HepG2 (cell line): ENCODE data around the gene MYO15A. TPM values are rescaled to one million over a fixed set of nuclear protein-coding genes. Genes with fewer than 3 reads are reported as not detected.

Source experiments
- AGO1 ChIP-seq: fragments of 200-400 bp; formaldehyde crosslinking; IDR thresholded peaks from 2 replicates; pipeline ENCODE4 v1.6.1; 2017; ENCODE audit warnings: mild to moderate bottlenecking, low read depth, low read length, moderate library complexity; ENCODE audit not compliant: poor library complexity, severe bottlenecking
- ATRX ChIP-seq: sonication (generic); formaldehyde crosslinking; IDR thresholded peaks from 2 replicates; pipeline ENCODE4 v1.4.0; 2020; ENCODE audit warnings: missing genetic modification reagents, borderline replicate concordance
- ESRRA ChIP-seq: sonication (generic); formaldehyde crosslinking; IDR thresholded peaks from 2 replicates; pipeline ENCODE4 v1.5.1; 2020; ENCODE audit warnings: mild to moderate bottlenecking, low read depth, missing genetic modification reagents
- GFI1 ChIP-seq: sonication (generic); formaldehyde crosslinking; IDR thresholded peaks from 2 replicates; pipeline ENCODE4 v1.5.0; 2020; ENCODE audit warnings: missing genetic modification reagents, mild to moderate bottlenecking, borderline replicate concordance
- HMG20B ChIP-seq: conservative IDR thresholded peaks from 2 replicates; pipeline ENCODE4 v1.6.1; 2016; ENCODE audit warnings: missing genetic modification reagents, missing compliant biosample characterization
- NONO ChIP-seq, 2 experiments: fragments of 450-650 bp in 1 of 2; sonication (generic) in 1 of 2; formaldehyde crosslinking in 1 of 2; IDR thresholded peaks in 1 of 2; conservative IDR thresholded peaks in 1 of 2; 2 replicates each; pipeline versions ENCODE4 v1.6.1 to v1.8.0; 2017 to 2022; ENCODE audit warnings: mild to moderate bottlenecking in 1 of 2, missing genetic modification reagents in 1 of 2, moderate library complexity in 1 of 2
- RARA ChIP-seq: IDR thresholded peaks from 2 replicates; pipeline ENCODE4 v1.6.1; 2016; ENCODE audit warnings: missing genetic modification reagents, missing compliant biosample characterization
- RARG ChIP-seq: sonication (generic); formaldehyde crosslinking; IDR thresholded peaks from 2 replicates; pipeline ENCODE4 v1.4.0; 2020; ENCODE audit warnings: low read depth, mild to moderate bottlenecking, missing genetic modification reagents
- SPEN ChIP-seq: sonication (generic); formaldehyde crosslinking; IDR thresholded peaks from 2 replicates; pipeline ENCODE4 v1.5.1; 2020; ENCODE audit warnings: low read depth, mild to moderate bottlenecking, missing genetic modification reagents
- TSC22D2 ChIP-seq: sonication (generic); formaldehyde crosslinking; IDR thresholded peaks from 2 replicates; pipeline ENCODE4 v1.5.1; 2020; ENCODE audit warnings: missing genetic modification reagents, mild to moderate bottlenecking, borderline replicate concordance
- ZBTB1 ChIP-seq: sonication (generic); formaldehyde crosslinking; IDR thresholded peaks from 2 replicates; pipeline ENCODE4 v1.4.0; 2020; ENCODE audit warnings: missing genetic modification reagents, borderline replicate concordance
- ZBTB3 ChIP-seq: sonication (generic); formaldehyde crosslinking; IDR thresholded peaks from 2 replicates; pipeline ENCODE4 v1.4.0; 2020; ENCODE audit warnings: low read depth, mild to moderate bottlenecking, moderate library complexity, missing genetic modification reagents, borderline replicate concordance
- ZNF101 ChIP-seq: sonication (generic); formaldehyde crosslinking; IDR thresholded peaks from 2 replicates; pipeline ENCODE4 v1.4.0; 2020; ENCODE audit warnings: mild to moderate bottlenecking, low read depth, missing genetic modification reagents, borderline replicate concordance
- ZNF33B ChIP-seq: sonication (generic); formaldehyde crosslinking; IDR thresholded peaks from 2 replicates; pipeline ENCODE4 v1.5.1; 2020; ENCODE audit warnings: mild to moderate bottlenecking, missing genetic modification reagents
- ZNF510 ChIP-seq: sonication (generic); formaldehyde crosslinking; IDR thresholded peaks from 2 replicates; pipeline ENCODE4 v1.4.0; 2020; ENCODE audit warnings: low read depth, mild to moderate bottlenecking, missing genetic modification reagents
- polyA plus RNA-seq, 8 experiments: library from polyadenylated mRNA; depleted of rRNA in 3 of 8; stranded (reverse) in 7 of 8; unstranded in 1 of 8; fragments of >200 nt; fragmentation: Illumina TruSeq in 4 of 8; extraction: Trizol in 4 of 8; gene quantifications; 2 replicates each; pipeline versions ENCODE4 v1.2.1 to v1.2.3, GENCODE V29; 2011 to 2016; ENCODE audit warnings: low read depth in 4 of 8, missing spikeins in 1 of 8, mixed read lengths in 1 of 8; ENCODE audit not compliant: insufficient read depth in 1 of 8
- total RNA-seq, 5 experiments: library from RNA; depleted of rRNA; stranded (reverse); fragments of >200 nt; fragmentation: Illumina TruSeq; extraction: Trizol; gene quantifications; 2 replicates each; pipeline ENCODE4 v1.2.3, GENCODE V29; 2016; ENCODE audit warnings: low read depth in 1 of 5
- TF ChIP-seq, protein P1 (sequence below): sonication (generic); formaldehyde crosslinking; IDR thresholded peaks from 2 replicates; pipeline ENCODE4 v1.5.0; 2020; ENCODE audit warnings: missing genetic modification reagents, mild to moderate bottlenecking, borderline replicate concordance
- TF ChIP-seq, protein P2 (sequence below): sonication (generic); formaldehyde crosslinking; IDR thresholded peaks from 2 replicates; pipeline ENCODE4 v1.4.0; 2020; ENCODE audit warnings: missing genetic modification reagents
- TF ChIP-seq, protein P3 (sequence below): IDR thresholded peaks from 2 replicates; pipeline ENCODE4 v1.6.1; 2016; ENCODE audit warnings: missing biosample characterization, missing genetic modification reagents, low read depth
- TF ChIP-seq, protein P4 (sequence below), 2 experiments: IDR thresholded peaks; 2 replicates each; pipeline ENCODE4 v1.6.1; 2011 to 2012; ENCODE audit warnings: low read length in 2 of 2, borderline replicate concordance in 1 of 2, low read depth in 1 of 2, mild to moderate bottlenecking in 1 of 2, moderate library complexity in 1 of 2

The MYO15A gene
- total and polyA plus RNA-seq, 2 of the 13 experiments (the other 11 are each of a cell fraction or from before 2014, with no cell fraction given): 0.07 to 0.20 TPM

DNA sequence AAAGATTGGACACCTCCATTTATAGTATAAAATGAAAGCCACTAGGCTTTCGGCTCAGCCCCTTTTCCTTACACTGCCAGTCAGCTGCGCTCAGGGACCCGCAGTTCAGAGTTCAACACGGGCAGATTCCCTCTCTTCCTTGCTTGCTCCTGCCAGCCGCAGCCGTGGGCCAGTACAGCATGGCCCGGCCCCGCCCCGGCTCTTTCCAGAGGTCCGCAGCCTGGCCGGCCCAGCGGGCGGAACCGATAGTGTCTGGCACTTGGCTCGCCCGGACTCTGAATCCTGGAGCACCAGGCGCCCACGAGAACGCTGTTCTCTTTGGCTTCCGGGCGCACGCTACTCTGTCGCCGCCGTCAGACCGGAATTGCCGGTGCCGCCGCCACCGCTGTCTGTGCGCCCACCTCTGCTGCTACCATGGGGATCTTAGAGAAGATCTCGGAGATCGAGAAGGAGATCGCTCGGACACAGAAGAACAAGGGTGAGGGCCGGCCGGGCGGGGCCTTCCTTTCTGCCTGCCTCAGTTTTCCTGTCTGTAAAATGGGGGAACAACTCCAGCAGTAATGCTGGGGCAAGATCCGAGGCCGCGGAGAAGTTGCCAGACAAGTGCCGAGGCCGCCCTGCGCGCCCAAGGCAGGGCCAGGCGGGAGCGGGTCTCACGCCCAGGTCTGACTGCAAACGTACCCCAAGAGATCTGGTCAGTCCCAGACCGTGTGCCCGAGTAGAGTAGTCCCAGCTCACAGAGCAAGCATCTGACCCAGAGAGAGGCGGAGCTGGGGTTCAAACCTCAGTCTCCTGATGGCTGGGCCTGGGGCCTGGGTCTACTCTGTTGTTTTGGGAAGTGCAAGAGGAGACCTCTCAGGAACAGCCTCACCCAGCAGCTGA is 20.7 kb upstream of the MYO15A start, which contains the start of gene DRG2 (continued):
- TF ChIP-seq, protein P1, sequence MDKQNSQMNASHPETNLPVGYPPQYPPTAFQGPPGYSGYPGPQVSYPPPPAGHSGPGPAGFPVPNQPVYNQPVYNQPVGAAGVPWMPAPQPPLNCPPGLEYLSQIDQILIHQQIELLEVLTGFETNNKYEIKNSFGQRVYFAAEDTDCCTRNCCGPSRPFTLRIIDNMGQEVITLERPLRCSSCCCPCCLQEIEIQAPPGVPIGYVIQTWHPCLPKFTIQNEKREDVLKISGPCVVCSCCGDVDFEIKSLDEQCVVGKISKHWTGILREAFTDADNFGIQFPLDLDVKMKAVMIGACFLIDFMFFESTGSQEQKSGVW (CRISPR knock-in tag): no peak
- TF ChIP-seq ZNF101: no peak; the same call in 1 of the 2 replicates
- 0 out of 2 replicates have a peak, but pooled peaks have one; percentile 38 for TF ChIP-seq ZNF510
- TF ChIP-seq AGO1: peak; percentile 86
- 0 out of 2 replicates have a peak, but pooled peaks have one; percentile 84 for TF ChIP-seq ZBTB3 (CRISPR knock-in tag)
- TF ChIP-seq, protein P2, sequence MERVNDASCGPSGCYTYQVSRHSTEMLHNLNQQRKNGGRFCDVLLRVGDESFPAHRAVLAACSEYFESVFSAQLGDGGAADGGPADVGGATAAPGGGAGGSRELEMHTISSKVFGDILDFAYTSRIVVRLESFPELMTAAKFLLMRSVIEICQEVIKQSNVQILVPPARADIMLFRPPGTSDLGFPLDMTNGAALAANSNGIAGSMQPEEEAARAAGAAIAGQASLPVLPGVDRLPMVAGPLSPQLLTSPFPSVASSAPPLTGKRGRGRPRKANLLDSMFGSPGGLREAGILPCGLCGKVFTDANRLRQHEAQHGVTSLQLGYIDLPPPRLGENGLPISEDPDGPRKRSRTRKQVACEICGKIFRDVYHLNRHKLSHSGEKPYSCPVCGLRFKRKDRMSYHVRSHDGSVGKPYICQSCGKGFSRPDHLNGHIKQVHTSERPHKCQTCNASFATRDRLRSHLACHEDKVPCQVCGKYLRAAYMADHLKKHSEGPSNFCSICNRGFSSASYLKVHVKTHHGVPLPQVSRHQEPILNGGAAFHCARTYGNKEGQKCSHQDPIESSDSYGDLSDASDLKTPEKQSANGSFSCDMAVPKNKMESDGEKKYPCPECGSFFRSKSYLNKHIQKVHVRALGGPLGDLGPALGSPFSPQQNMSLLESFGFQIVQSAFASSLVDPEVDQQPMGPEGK: peak; percentile 86
- TF ChIP-seq, protein P3, sequence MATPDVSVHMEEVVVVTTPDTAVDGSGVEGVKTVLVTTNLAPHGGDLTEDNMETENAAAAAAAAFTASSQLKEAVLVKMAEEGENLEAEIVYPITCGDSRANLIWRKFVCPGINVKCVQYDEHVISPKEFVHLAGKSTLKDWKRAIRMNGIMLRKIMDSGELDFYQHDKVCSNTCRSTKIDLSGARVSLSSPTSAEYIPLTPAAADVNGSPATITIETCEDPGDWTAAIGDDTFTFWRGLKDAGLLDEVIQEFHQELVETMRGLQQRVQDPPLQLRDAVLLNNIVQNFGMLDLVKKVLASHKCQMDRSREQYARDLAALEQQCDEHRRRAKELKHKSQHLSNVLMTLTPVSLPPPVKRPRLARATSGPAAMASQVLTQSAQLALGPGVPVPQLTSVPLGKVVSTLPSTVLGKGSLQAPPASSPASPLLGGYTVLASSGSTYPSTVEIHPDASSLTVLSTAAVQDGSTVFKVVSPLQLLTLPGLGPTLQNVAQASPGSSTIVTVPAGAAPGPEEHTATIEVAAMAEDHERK (CRISPR knock-in tag): peak; percentile 84
- no peak for TF ChIP-seq ZNF33B
- peak; percentile 77; the same call in 1 of the 2 replicates for TF ChIP-seq GFI1 (CRISPR knock-in tag)
- no peak for TF ChIP-seq NONO (IDR thresholded peaks at IDR 0.05)
- peak; percentile 99 for TF ChIP-seq NONO (CRISPR knock-in tag; conservative IDR thresholded peaks at IDR 0.05)
- peak; percentile 88 for TF ChIP-seq ESRRA
- peak; percentile 60 for TF ChIP-seq RARA (CRISPR knock-in tag)
- TF ChIP-seq ZBTB1: no peak
- peak; percentile 94 for TF ChIP-seq TSC22D2
- TF ChIP-seq ATRX (CRISPR knock-in tag): no peak
- peak; percentile 83; the same call in 1 of the 2 replicates for TF ChIP-seq RARG (CRISPR knock-in tag)
- TF ChIP-seq SPEN: peak; percentile 97
- TF ChIP-seq HMG20B (CRISPR knock-in tag): peak; percentile 83
- TF ChIP-seq, protein P4, sequence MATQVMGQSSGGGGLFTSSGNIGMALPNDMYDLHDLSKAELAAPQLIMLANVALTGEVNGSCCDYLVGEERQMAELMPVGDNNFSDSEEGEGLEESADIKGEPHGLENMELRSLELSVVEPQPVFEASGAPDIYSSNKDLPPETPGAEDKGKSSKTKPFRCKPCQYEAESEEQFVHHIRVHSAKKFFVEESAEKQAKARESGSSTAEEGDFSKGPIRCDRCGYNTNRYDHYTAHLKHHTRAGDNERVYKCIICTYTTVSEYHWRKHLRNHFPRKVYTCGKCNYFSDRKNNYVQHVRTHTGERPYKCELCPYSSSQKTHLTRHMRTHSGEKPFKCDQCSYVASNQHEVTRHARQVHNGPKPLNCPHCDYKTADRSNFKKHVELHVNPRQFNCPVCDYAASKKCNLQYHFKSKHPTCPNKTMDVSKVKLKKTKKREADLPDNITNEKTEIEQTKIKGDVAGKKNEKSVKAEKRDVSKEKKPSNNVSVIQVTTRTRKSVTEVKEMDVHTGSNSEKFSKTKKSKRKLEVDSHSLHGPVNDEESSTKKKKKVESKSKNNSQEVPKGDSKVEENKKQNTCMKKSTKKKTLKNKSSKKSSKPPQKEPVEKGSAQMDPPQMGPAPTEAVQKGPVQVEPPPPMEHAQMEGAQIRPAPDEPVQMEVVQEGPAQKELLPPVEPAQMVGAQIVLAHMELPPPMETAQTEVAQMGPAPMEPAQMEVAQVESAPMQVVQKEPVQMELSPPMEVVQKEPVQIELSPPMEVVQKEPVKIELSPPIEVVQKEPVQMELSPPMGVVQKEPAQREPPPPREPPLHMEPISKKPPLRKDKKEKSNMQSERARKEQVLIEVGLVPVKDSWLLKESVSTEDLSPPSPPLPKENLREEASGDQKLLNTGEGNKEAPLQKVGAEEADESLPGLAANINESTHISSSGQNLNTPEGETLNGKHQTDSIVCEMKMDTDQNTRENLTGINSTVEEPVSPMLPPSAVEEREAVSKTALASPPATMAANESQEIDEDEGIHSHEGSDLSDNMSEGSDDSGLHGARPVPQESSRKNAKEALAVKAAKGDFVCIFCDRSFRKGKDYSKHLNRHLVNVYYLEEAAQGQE (IDR thresholded peaks at IDR 0.05; ENCODE audit: borderline replicate concordance in 1 of 2, low read depth in 1 of 2, low read length in 2 of 2): no peak
